ENCODE results near the gene CCDC138.
"Not testable (repeated sequence)": the region's sequence is repeated elsewhere in the genome, so short reads cannot be mapped to it uniquely, and the experiment has no call there.

- not testable (repeated sequence) for TF ChIP-seq CTCF (conservative IDR thresholded peaks at IDR 0.05; ENCODE audit: low read length); EZH2phosphoT487 (IDR thresholded peaks at IDR 0.05; ENCODE audit: borderline replicate concordance, low read depth, low read length)
Measured at GRCh38 chr2:108766671-108767070, 19.9 kb upstream of the CCDC138 start.
